IMR-90 (cell line): ENCODE measurements around the gene MORC1.

Experiments used
- CTCF ChIP-seq: conservative IDR thresholded peaks from 2 replicates; pipeline ENCODE4 v1.5.1; 2012; ENCODE audit warnings: mild to moderate bottlenecking, low read depth, low read length, improper control_type of control experiment
- MAZ ChIP-seq: IDR thresholded peaks from 2 replicates; pipeline ENCODE4 v1.6.1; 2012; ENCODE audit warnings: low read depth, mild to moderate bottlenecking, low read length, improper control_type of control experiment, moderate library complexity, borderline replicate concordance
- TF ChIP-seq, protein P1 (sequence below): fragments of 150-350 bp; IDR thresholded peaks from 2 replicates; pipeline ENCODE4 v1.6.1; 2016; ENCODE audit warnings: low read depth, mild to moderate bottlenecking, low read length, moderate library complexity, borderline replicate concordance

GRCh38 chr3:109005443-109005842 lies 112.5 kb downstream of the MORC1 start:
- TF ChIP-seq, protein P1, sequence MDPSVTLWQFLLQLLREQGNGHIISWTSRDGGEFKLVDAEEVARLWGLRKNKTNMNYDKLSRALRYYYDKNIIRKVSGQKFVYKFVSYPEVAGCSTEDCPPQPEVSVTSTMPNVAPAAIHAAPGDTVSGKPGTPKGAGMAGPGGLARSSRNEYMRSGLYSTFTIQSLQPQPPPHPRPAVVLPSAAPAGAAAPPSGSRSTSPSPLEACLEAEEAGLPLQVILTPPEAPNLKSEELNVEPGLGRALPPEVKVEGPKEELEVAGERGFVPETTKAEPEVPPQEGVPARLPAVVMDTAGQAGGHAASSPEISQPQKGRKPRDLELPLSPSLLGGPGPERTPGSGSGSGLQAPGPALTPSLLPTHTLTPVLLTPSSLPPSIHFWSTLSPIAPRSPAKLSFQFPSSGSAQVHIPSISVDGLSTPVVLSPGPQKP, result no peak
- no peak for TF ChIP-seq CTCF
- TF ChIP-seq MAZ, result no peak
